Spleen (tissue), 11 donors: Measurements from ENCODE around the gene PRSS56. TPM values are rescaled to one million over a fixed set of nuclear protein-coding genes. Genes with fewer than 3 reads are reported as not detected.

Source experiments
- DNase-seq: peaks from one replicate; pipeline ENCODE4 v3.0.0-alpha.2; 2020
- H3K27ac ChIP-seq, 8 donors: fragments of 200-600 bp; sonication (generic) in 7 of 8; 1 replicate in 4 of 8; 2 replicates in 4 of 8; pipeline versions ENCODE4 v1.5.0 to v1.8.0; 2016 to 2021; ENCODE audit warnings: inconsistent platforms in 4 of 8, mild to moderate bottlenecking in 4 of 8, moderate library complexity in 1 of 8
- H3K27me3 ChIP-seq, 7 donors: fragments of 200-600 bp; sonication (generic) in 6 of 7; replicated peaks in 1 of 7; 1 replicate in 4 of 7; 2 replicates in 3 of 7; pipeline versions ENCODE4 v1.5.0 to v1.8.0; 2016 to 2021; ENCODE audit warnings: inconsistent platforms in 3 of 7, mild to moderate bottlenecking in 1 of 7
- H3K36me3 ChIP-seq, 6 donors: fragments of 200-600 bp; sonication (generic) in 5 of 6; 1 replicate in 4 of 6; 2 replicates in 2 of 6; pipeline versions ENCODE4 v1.5.0 to v1.8.0; 2016 to 2021; ENCODE audit warnings: inconsistent platforms in 2 of 6
- H3K4me1 ChIP-seq, 6 donors: fragments of 200-600 bp; sonication (generic) in 5 of 6; 1 replicate in 3 of 6; 2 replicates in 3 of 6; pipeline versions ENCODE4 v1.5.0 to v1.8.0; 2016 to 2021; ENCODE audit warnings: inconsistent platforms in 3 of 6
- H3K4me3 ChIP-seq, 8 donors: fragments of 200-600 bp; sonication (generic) in 7 of 8; 1 replicate in 4 of 8; 2 replicates in 4 of 8; pipeline versions ENCODE4 v1.5.0 to v1.8.0; 2016 to 2021; ENCODE audit warnings: inconsistent platforms in 4 of 8, mild to moderate bottlenecking in 4 of 8, moderate library complexity in 2 of 8
- H3K9me3 ChIP-seq, 8 donors: fragments of 200-600 bp; sonication (generic) in 7 of 8; 1 replicate in 4 of 8; 2 replicates in 4 of 8; pipeline versions ENCODE4 v1.5.0 to v1.8.0; 2016 to 2021; ENCODE audit warnings: inconsistent platforms in 4 of 8
- CTCF ChIP-seq, 11 experiments: fragments of 200-600 bp in 7 of 11; fragments of 450-650 bp in 4 of 11; sonication (generic) in 4 of 11; IDR thresholded peaks in 8 of 11; conservative IDR thresholded peaks in 3 of 11; 1 replicate in 7 of 11; 2 replicates in 4 of 11; pipeline versions ENCODE4 v1.4.0 to v1.8.0; 2016 to 2021; ENCODE audit warnings: antibody characterized with exemption in 11 of 11, inconsistent platforms in 4 of 11, mild to moderate bottlenecking in 1 of 11
- POLR2A ChIP-seq, 3 donors: fragments of 450-650 bp; IDR thresholded peaks; one replicate each; pipeline ENCODE4 v1.5.1; 2017; ENCODE audit warnings: antibody characterized with exemption in 3 of 3, mild to moderate bottlenecking in 1 of 3
- POLR2AphosphoS5 ChIP-seq, 3 donors: sonication (generic); formaldehyde crosslinking; IDR thresholded peaks; one replicate each; pipeline ENCODE4 v1.5.1; 2017; ENCODE audit warnings: antibody characterized with exemption in 3 of 3
- WGBS, 5 donors: extraction: QIAGEN DNeasy Blood & Tissue Kit in 3 of 5; methylation state at CpG; one replicate each; pipeline versions ENCODE4 v1.1.5 to v1.1.7; 2013 to 2018; 5-methylcytosine and 5-hydroxymethylcytosine counted together
- intact Hi-C: fragments of 100-400 bp; cut with DNase I; formaldehyde crosslinking; loops from one replicate; pipeline ENCODE4 v1.15.0; 2023; ENCODE audit warnings: low total_unique reads
- polyA plus RNA-seq, 3 donors: library from polyadenylated mRNA; stranded (reverse); fragments of 200-250 nt; gene quantifications; one replicate each; pipeline ENCODE4 v1.2.1, GENCODE V29; 2013
- total RNA-seq, 7 donors: library from RNA; depleted of rRNA in 3 of 7; stranded (reverse); fragments of >200 nt in 3 of 7; fragmentation: NEBNext Ultra II Directional in 4 of 7; extraction: Animal tissue kit (Norgen Biotek cat#: 25700) in 4 of 7; gene quantifications; one replicate each; pipeline versions ENCODE4 v1.1.0 to v1.2.1, GENCODE V29; 2016 to 2021
- donor health status: healthy with polysubstance abuse.
- donor health status: DM: no; HTN: no; CAD: no; lungs with moderate emphysema.
- donor health status: DM: no; HTN: no; CAD: no.
- donor health status: Bipolar disorder and iron deficiency.
- donor health status: healthy.
- donor health status: DM: no; HTN: no; CAD: no.
- donor health status: DM: yes; HTN: yes; CAD: no.

Gene PRSS56
- total and polyA plus RNA-seq, 10 donors: 0.04 to 0.13 TPM; not detected in 8

- Histone ChIP-seq H3K27ac (no peak overlapping the region), H3K4me1 (peaks cover 0 to 26% (median 0%) of the 10 kb centered on the region in 6 donors), H3K27me3 (peaks cover 0 to 59% (median 12%) of the 10 kb centered on the region in 7 donors), H3K9me3 (peaks cover 0 to 10% (median 6%) of the 10 kb centered on the region in 8 donors), H3K4me3 (no peak overlapping the region), H3K36me3 (peaks cover 0 to 4% (median 0%) of the 10 kb centered on the region in 6 donors)
- intact Hi-C loops: no loop called here
- DNase-seq: peak; percentile 66
- no peak for TF ChIP-seq POLR2AphosphoS5 (IDR thresholded peaks at IDR 0.05)
- no peak for TF ChIP-seq POLR2A (IDR thresholded peaks at IDR 0.05)
- no peak for TF ChIP-seq CTCF (IDR thresholded peaks at IDR 0.05 in 8 of 11, conservative IDR thresholded peaks at IDR 0.05 in 3 of 11)
- 2 to 9% (median 6%) methylated on average over 4 of the region's 4 CpGs for WGBS, 5 donors
These were observed 18.5 kb downstream of the PRSS56 start for GRCh38 chr2:232538671-232539070.

- DNase-seq: peak; percentile 71
- H3K4me1 ChIP-seq: peaks cover 0 to 26% (median 0%) of the 10 kb centered on the region in 6 donors
- intact Hi-C loops: no loop called here
- H3K27ac ChIP-seq: peak within 1 kb of the TSS in 2 of 8 donors; percentile 5 to 8
- TF ChIP-seq POLR2AphosphoS5 (IDR thresholded peaks at IDR 0.05) (peak in 1 of 3 donors; percentile 40), POLR2A (IDR thresholded peaks at IDR 0.05) (no peak)
- peaks cover 0 to 50% (median 12%) of the 10 kb centered on the region in 7 donors for H3K27me3 ChIP-seq
- peaks cover 0 to 10% (median 6%) of the 10 kb centered on the region in 8 donors for H3K9me3 ChIP-seq
- 63 to 70% (median 69%) methylated on average over 18 to 23 of the region's 23 CpGs for WGBS, 5 donors
- peaks cover 0 to 12% (median 0%) of the 10 kb centered on the region in 6 donors for H3K36me3 ChIP-seq
- H3K4me3 ChIP-seq: no peak within 1 kb of the TSS
These were observed 19.4 kb downstream of the PRSS56 start, which contains the start of gene CHRNG for GRCh38 chr2:232539298-232540231. Gene CHRNG, plus strand, starts transcription at chr2:232539692. Its CDS starts 56 bp downstream, at chr2:232539748.

- TF ChIP-seq POLR2A (IDR thresholded peaks at IDR 0.05): no peak
- TF ChIP-seq POLR2AphosphoS5 (IDR thresholded peaks at IDR 0.05): peak in 1 of 3 donors; percentile 48
- Histone ChIP-seq H3K4me3 (no peak overlapping the region), H3K27me3 (peaks cover 0 to 40% (median 6%) of the 10 kb centered on the region in 7 donors), H3K36me3 (peaks cover 0 to 22% (median 0%) of the 10 kb centered on the region in 6 donors), H3K27ac (no peak overlapping the region), H3K9me3 (peaks cover 0 to 10% (median 6%) of the 10 kb centered on the region in 8 donors), H3K4me1 (peaks cover 0 to 29% (median under 1%) of the 10 kb centered on the region in 6 donors)
- DNase-seq: peak; percentile 65
- WGBS, 5 donors: 86 to 96% (median 89%) methylated on average over 16 to 17 of the region's 17 CpGs
- intact Hi-C loops: no loop called here
These were observed 20.4 kb downstream of the PRSS56 start for GRCh38 chr2:232540441-232541041.

GRCh38 chr2:232541195-232541960, 21.2 kb downstream of the PRSS56 start:
- H3K4me1 ChIP-seq: peaks cover 0 to 37% (median 6%) of the 10 kb centered on the region in 6 donors
- no peak overlapping the region for H3K27ac ChIP-seq
- peaks cover 0 to 26% (median 0%) of the 10 kb centered on the region in 6 donors for H3K36me3 ChIP-seq
- intact Hi-C loops: no loop called here
- H3K4me3 ChIP-seq: no peak overlapping the region
- DNase-seq: peak; percentile 77
- WGBS, 5 donors: 52 to 60% (median 59%) methylated on average over 19 of the region's 19 CpGs
- TF ChIP-seq POLR2A (IDR thresholded peaks at IDR 0.05): no peak
- peak; percentile 7 to 54 (median 28) for TF ChIP-seq POLR2AphosphoS5 (IDR thresholded peaks at IDR 0.05)
- TF ChIP-seq CTCF (IDR thresholded peaks at IDR 0.05 in 8 of 11, conservative IDR thresholded peaks at IDR 0.05 in 3 of 11): no peak
- H3K27me3 ChIP-seq: peaks cover 0 to 32% (median 6%) of the 10 kb centered on the region in 7 donors
- peaks cover 0 to 5% (median 3%) of the 10 kb centered on the region in 8 donors for H3K9me3 ChIP-seq
